Ishikawa (cell line): ENCODE results near the gene RAB25.

Experiments used
- EGR1 ChIP-seq: IDR thresholded peaks from 2 replicates; pipeline ENCODE4 v1.6.1; 2012
- EP300 ChIP-seq: IDR thresholded peaks from 2 replicates; pipeline ENCODE4 v1.6.1; 2012; ENCODE audit warnings: borderline replicate concordance
- FOXM1 ChIP-seq: IDR thresholded peaks from 2 replicates; pipeline ENCODE4 v1.6.1; 2012; ENCODE audit warnings: low read depth, borderline replicate concordance
- MAX ChIP-seq: IDR thresholded peaks from 2 replicates; pipeline ENCODE4 v1.6.1; 2012
- RAD21 ChIP-seq: IDR thresholded peaks from 2 replicates; pipeline ENCODE4 v1.6.1; 2012; ENCODE audit warnings: low read depth
- REST ChIP-seq: IDR thresholded peaks from 2 replicates; pipeline ENCODE4 v1.6.1; 2012; ENCODE audit warnings: low read depth, mild to moderate bottlenecking
- TAF1 ChIP-seq: IDR thresholded peaks from 2 replicates; pipeline ENCODE4 v1.6.1; 2012; ENCODE audit warnings: low read depth, mild to moderate bottlenecking
- YY1 ChIP-seq: IDR thresholded peaks from 2 replicates; pipeline ENCODE4 v1.6.1; 2012; ENCODE audit warnings: low read depth

GRCh38 chr1:156014829-156015228 is 46.1 kb upstream of the RAB25 start:
- TF ChIP-seq EP300 (no peak), RAD21 (no peak), FOXM1 (no peak), EGR1 (no peak), YY1 (no peak), REST (no peak), TAF1 (no peak), MAX (no peak)
